Measurements from ENCODE around the gene CNDP1. TPM values are rescaled to one million over a fixed set of nuclear protein-coding genes. Genes with fewer than 3 reads are reported as not detected.

The CNDP1 gene
- total RNA-seq, 1 donor = not detected

GRCh38 chr18:74511823-74512222 lies 22.5 kb upstream of the CNDP1 start:
- Histone ChIP-seq H3K9me3 (ENCODE audit: low read depth, low read length) (no peaks in the 10 kb centered on the region), H3K27me3 (ENCODE audit: insufficient read depth, low read length) (no peaks in the 10 kb centered on the region), H3K4me1 (ENCODE audit: insufficient read depth, low read length) (peaks cover under 1% of the 10 kb centered on the region), H3K4me3 (ENCODE audit: low read length) (no peak overlapping the region)

GRCh38 chr18:74512321-74513053 lies 21.8 kb upstream of the CNDP1 start:
- Histone ChIP-seq H3K27me3 (ENCODE audit: insufficient read depth, low read length) (no peaks in the 10 kb centered on the region), H3K4me1 (ENCODE audit: insufficient read depth, low read length) (no peaks in the 10 kb centered on the region), H3K4me3 (ENCODE audit: low read length) (no peak overlapping the region), H3K9me3 (ENCODE audit: low read depth, low read length) (no peaks in the 10 kb centered on the region)

- Histone ChIP-seq H3K27me3 (ENCODE audit: insufficient read depth, low read length) (no peaks in the 10 kb centered on the region), H3K4me3 (ENCODE audit: low read length) (no peak overlapping the region), H3K9me3 (ENCODE audit: low read depth, low read length) (no peaks in the 10 kb centered on the region), H3K4me1 (ENCODE audit: insufficient read depth, low read length) (no peaks in the 10 kb centered on the region)
These were observed 21.0 kb upstream of the CNDP1 start for GRCh38 chr18:74513149-74513882.

- no peaks in the 10 kb centered on the region for H3K4me1 ChIP-seq (ENCODE audit: insufficient read depth, low read length)
- no peak overlapping the region for H3K4me3 ChIP-seq (ENCODE audit: low read length)
- no peaks in the 10 kb centered on the region for H3K9me3 ChIP-seq (ENCODE audit: low read depth, low read length)
- no peaks in the 10 kb centered on the region for H3K27me3 ChIP-seq (ENCODE audit: insufficient read depth, low read length)
These were observed 20.5 kb upstream of the CNDP1 start for GRCh38 chr18:74513883-74514205.

GRCh38 chr18:74514860-74515495 lies 19.3 kb upstream of the CNDP1 start:
- Histone ChIP-seq H3K4me1 (ENCODE audit: insufficient read depth, low read length) (no peaks in the 10 kb centered on the region), H3K4me3 (ENCODE audit: low read length) (no peak overlapping the region), H3K9me3 (ENCODE audit: low read depth, low read length) (no peaks in the 10 kb centered on the region), H3K27me3 (ENCODE audit: insufficient read depth, low read length) (no peaks in the 10 kb centered on the region)

- Histone ChIP-seq H3K27me3 (ENCODE audit: insufficient read depth, low read length) (no peaks in the 10 kb centered on the region), H3K4me1 (ENCODE audit: insufficient read depth, low read length) (no peaks in the 10 kb centered on the region), H3K4me3 (ENCODE audit: low read length) (no peak overlapping the region), H3K9me3 (ENCODE audit: low read depth, low read length) (no peaks in the 10 kb centered on the region)
These were observed 18.6 kb upstream of the CNDP1 start for GRCh38 chr18:74515620-74516231.

- H3K4me1 ChIP-seq (ENCODE audit: insufficient read depth, low read length) = no peaks in the 10 kb centered on the region
- no peak overlapping the region for H3K4me3 ChIP-seq (ENCODE audit: low read length)
- H3K27me3 ChIP-seq (ENCODE audit: insufficient read depth, low read length) = no peaks in the 10 kb centered on the region
- no peaks in the 10 kb centered on the region for H3K9me3 ChIP-seq (ENCODE audit: low read depth, low read length)
These were observed 17.7 kb upstream of the CNDP1 start for GRCh38 chr18:74516271-74517235.

- Histone ChIP-seq H3K9me3 (ENCODE audit: low read depth, low read length) (no peaks in the 10 kb centered on the region), H3K4me1 (ENCODE audit: insufficient read depth, low read length) (no peaks in the 10 kb centered on the region)
These were observed 17.1 kb upstream of the CNDP1 start for GRCh38 chr18:74517236-74517630.

GRCh38 chr18:74518456-74519295 lies 15.6 kb upstream of the CNDP1 start:
- no peaks in the 10 kb centered on the region for H3K27me3 ChIP-seq (ENCODE audit: insufficient read depth, low read length)
- H3K9me3 ChIP-seq (ENCODE audit: low read depth, low read length) = no peaks in the 10 kb centered on the region
- no peaks in the 10 kb centered on the region for H3K4me1 ChIP-seq (ENCODE audit: insufficient read depth, low read length)
- H3K4me3 ChIP-seq (ENCODE audit: low read length) = no peak overlapping the region

More at GRCh38 chr18:74517236-74517630, 17.1 kb upstream of the CNDP1 start:
- Histone ChIP-seq H3K4me3 (ENCODE audit: low read length) (no peak overlapping the region), H3K27me3 (ENCODE audit: insufficient read depth, low read length) (no peaks in the 10 kb centered on the region)

- Histone ChIP-seq H3K27me3 (ENCODE audit: insufficient read depth, low read length) (no peaks in the 10 kb centered on the region), H3K4me3 (ENCODE audit: low read length) (no peak overlapping the region), H3K9me3 (ENCODE audit: low read depth, low read length) (no peaks in the 10 kb centered on the region), H3K4me1 (ENCODE audit: insufficient read depth, low read length) (peaks cover 6% of the 10 kb centered on the region)
These were observed 14.8 kb upstream of the CNDP1 start for GRCh38 chr18:74519320-74520095.

GRCh38 chr18:74520096-74520833 lies 14.0 kb upstream of the CNDP1 start:
- Histone ChIP-seq H3K4me3 (ENCODE audit: low read length) (no peak overlapping the region), H3K9me3 (ENCODE audit: low read depth, low read length) (no peaks in the 10 kb centered on the region), H3K4me1 (ENCODE audit: insufficient read depth, low read length) (peaks cover 9% of the 10 kb centered on the region), H3K27me3 (ENCODE audit: insufficient read depth, low read length) (no peaks in the 10 kb centered on the region)

- Histone ChIP-seq H3K4me3 (ENCODE audit: low read length) (no peak overlapping the region), H3K27me3 (ENCODE audit: insufficient read depth, low read length) (no peaks in the 10 kb centered on the region), H3K4me1 (ENCODE audit: insufficient read depth, low read length) (peaks cover 9% of the 10 kb centered on the region), H3K9me3 (ENCODE audit: low read depth, low read length) (no peaks in the 10 kb centered on the region)
These were observed 13.1 kb upstream of the CNDP1 start for GRCh38 chr18:74521068-74521725.

All from mononuclear cell (primary cell).